Pulmonary artery endothelial cell (primary cell): Measurements from ENCODE around the gene ABTB1. TPM values are rescaled to one million over a fixed set of nuclear protein-coding genes. Genes with fewer than 3 reads are reported as not detected.
"Not testable (repeated sequence)": the region's sequence is repeated elsewhere in the genome, so short reads cannot be mapped to it uniquely, and the experiment has no call there.

Experiments
- DNase-seq: peaks from one replicate; pipeline ENCODE4 v3.0.0-alpha.2; 2011; ENCODE audit warnings: low read depth, low spot score
- total RNA-seq: library from RNA; depleted of rRNA; stranded (reverse); fragments of >200 nt; gene quantifications from 2 replicates; pipeline ENCODE4 v1.2.3, GENCODE V29; 2014

The ABTB1 gene
- total RNA-seq, 1 donor from 2014 or later = 5.8 TPM

GRCh38 chr3:127671523-127672428 lies 976 bp upstream of the ABTB1 start:
- no peak for DNase-seq

GRCh38 chr3:127673191-127674100 lies 694 bp downstream of the ABTB1 start:
- no peak for DNase-seq

GRCh38 chr3:127674101-127674721 lies 1.5 kb downstream of the ABTB1 start:
- DNase-seq = no peak

- no peak for DNase-seq
These were observed 2.0 kb downstream of the ABTB1 start for GRCh38 chr3:127674790-127675189.

GRCh38 chr3:127675651-127676391 lies 3.1 kb downstream of the ABTB1 start:
- no peak for DNase-seq

- DNase-seq = no peak
These were observed 3.7 kb downstream of the ABTB1 start for GRCh38 chr3:127676456-127676855.

- DNase-seq = no peak
These were observed 4.2 kb downstream of the ABTB1 start for GRCh38 chr3:127676921-127677351.

GRCh38 chr3:127677541-127678314 lies 5.0 kb downstream of the ABTB1 start:
- no peak for DNase-seq

GRCh38 chr3:127678315-127678599 lies 5.5 kb downstream of the ABTB1 start:
- DNase-seq = no peak

- DNase-seq = no peak
These were observed 6.1 kb downstream of the ABTB1 start for GRCh38 chr3:127678611-127679533.

- DNase-seq = no peak
These were observed 6.9 kb downstream of the ABTB1 start for GRCh38 chr3:127679534-127680145.

- DNase-seq = no peak
These were observed 7.5 kb downstream of the ABTB1 start for GRCh38 chr3:127680146-127680661.

GRCh38 chr3:127680798-127681221 lies 8.1 kb downstream of the ABTB1 start:
- no peak for DNase-seq

- DNase-seq = not testable (repeated sequence)
These were observed 9.4 kb downstream of the ABTB1 start for GRCh38 chr3:127682175-127682554.

- DNase-seq = no peak
These were observed 9.8 kb downstream of the ABTB1 start for GRCh38 chr3:127682561-127682960.

GRCh38 chr3:127684871-127685707 lies 12.3 kb downstream of the ABTB1 start:
- no peak for DNase-seq

- DNase-seq = no peak
These were observed 13.2 kb downstream of the ABTB1 start for GRCh38 chr3:127685708-127686511.
